Stomach (tissue), 4 donors: ENCODE results near the gene PRSS8.

Experiments
- POLR2A ChIP-seq, 4 donors: fragments of 450-650 bp; IDR thresholded peaks; one replicate each; pipeline ENCODE4 v1.6.1; 2016; ENCODE audit warnings: antibody characterized with exemption in 4 of 4, control low read depth in 2 of 4, mild to moderate bottlenecking in 1 of 4, moderate library complexity in 1 of 4
- TF ChIP-seq, protein P1 (sequence below), 7 experiments: fragments of 450-650 bp in 4 of 7; fragments of 200-600 bp in 3 of 7; sonication (generic) in 3 of 7; IDR thresholded peaks; one replicate each; pipeline ENCODE4 v1.5.1; 2016 to 2019; ENCODE audit warnings: antibody characterized with exemption in 7 of 7, control low read depth in 2 of 7, mild to moderate bottlenecking in 1 of 7

DNA sequence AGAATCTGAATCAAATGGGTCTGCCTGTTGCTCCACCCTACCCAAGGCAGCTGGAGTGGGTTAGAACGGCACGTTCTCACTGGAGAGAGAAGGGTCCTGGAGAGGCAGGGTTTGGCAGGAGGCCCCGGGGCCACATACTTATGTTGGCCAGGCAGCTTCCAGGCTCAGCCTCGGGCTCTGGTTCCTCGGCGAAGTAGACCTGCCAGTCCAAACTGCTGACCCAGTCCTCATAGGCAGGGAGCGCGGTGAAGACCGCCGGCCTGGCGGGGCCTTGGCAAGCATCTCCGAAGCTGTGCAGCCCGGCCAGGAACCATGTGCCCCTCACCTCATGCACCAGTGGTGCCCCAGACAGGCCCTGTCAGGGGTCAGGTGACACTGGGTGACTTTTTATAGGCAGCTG is 51.5 kb downstream of the PRSS8 start:
- TF ChIP-seq, protein P1, sequence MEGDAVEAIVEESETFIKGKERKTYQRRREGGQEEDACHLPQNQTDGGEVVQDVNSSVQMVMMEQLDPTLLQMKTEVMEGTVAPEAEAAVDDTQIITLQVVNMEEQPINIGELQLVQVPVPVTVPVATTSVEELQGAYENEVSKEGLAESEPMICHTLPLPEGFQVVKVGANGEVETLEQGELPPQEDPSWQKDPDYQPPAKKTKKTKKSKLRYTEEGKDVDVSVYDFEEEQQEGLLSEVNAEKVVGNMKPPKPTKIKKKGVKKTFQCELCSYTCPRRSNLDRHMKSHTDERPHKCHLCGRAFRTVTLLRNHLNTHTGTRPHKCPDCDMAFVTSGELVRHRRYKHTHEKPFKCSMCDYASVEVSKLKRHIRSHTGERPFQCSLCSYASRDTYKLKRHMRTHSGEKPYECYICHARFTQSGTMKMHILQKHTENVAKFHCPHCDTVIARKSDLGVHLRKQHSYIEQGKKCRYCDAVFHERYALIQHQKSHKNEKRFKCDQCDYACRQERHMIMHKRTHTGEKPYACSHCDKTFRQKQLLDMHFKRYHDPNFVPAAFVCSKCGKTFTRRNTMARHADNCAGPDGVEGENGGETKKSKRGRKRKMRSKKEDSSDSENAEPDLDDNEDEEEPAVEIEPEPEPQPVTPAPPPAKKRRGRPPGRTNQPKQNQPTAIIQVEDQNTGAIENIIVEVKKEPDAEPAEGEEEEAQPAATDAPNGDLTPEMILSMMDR (IDR thresholded peaks at IDR 0.05) = no peak
- TF ChIP-seq POLR2A (IDR thresholded peaks at IDR 0.05) = no peak
